MCF 10A (cell line): ENCODE data around the gene PRPF8. TPM values are rescaled to one million over a fixed set of nuclear protein-coding genes. Genes with fewer than 3 reads are reported as not detected.

Experiments
- BruUV-seq: library from RNA; stranded (reverse); fragments of 400-500 nt; replicated peaks from 2 replicates; lab custom pipeline; 2021; lab: Mats Ljungman, UMichigan
- CTCF ChIA-PET: fragments of 300-600 bp; sonication (Branson Sonifier 250); formaldehyde crosslinking; extraction: SDS; loops from one replicate; lab custom pipeline; 2021; ENCODE audit warnings: antibody characterized with exemption, inconsistent platforms; lab: Yijun Ruan, JAX
- POLR2A ChIA-PET: fragments of 300-600, 350-650 bp; sonication (Branson Sonifier 250); formaldehyde crosslinking; extraction: SDS; loops from one replicate; lab custom pipeline; 2020; ENCODE audit warnings: antibody characterized with exemption, inconsistent platforms; lab: Yijun Ruan, JAX
- DNase-seq: peaks from one replicate; pipeline ENCODE4 v3.0.0-alpha.2; 2018; ENCODE audit not compliant: unreplicated experiment
- H3K27ac Mint-ChIP-seq: one replicate; pipeline ENCODE4 v1.8.0; 2022; ENCODE audit warnings: mild to moderate bottlenecking, low read depth, mixed read lengths; ENCODE audit not compliant: unreplicated experiment
- H3K27me3 Mint-ChIP-seq: one replicate; pipeline ENCODE4 v1.8.0; 2022; ENCODE audit warnings: mixed read lengths; ENCODE audit not compliant: insufficient read depth, unreplicated experiment
- H3K36me3 Mint-ChIP-seq: one replicate; pipeline ENCODE4 v1.8.0; 2022; ENCODE audit warnings: mild to moderate bottlenecking, moderate library complexity, mixed read lengths; ENCODE audit not compliant: insufficient read depth, unreplicated experiment
- H3K4me1 Mint-ChIP-seq: one replicate; pipeline ENCODE4 v1.8.0; 2022; ENCODE audit warnings: mixed read lengths; ENCODE audit not compliant: insufficient read depth, unreplicated experiment
- H3K4me3 Mint-ChIP-seq: one replicate; pipeline ENCODE4 v1.8.0; 2022; ENCODE audit warnings: mild to moderate bottlenecking, moderate library complexity, mixed read lengths; ENCODE audit not compliant: unreplicated experiment
- H3K9me3 Mint-ChIP-seq: one replicate; pipeline ENCODE4 v1.8.0; 2022; ENCODE audit warnings: mixed read lengths; ENCODE audit not compliant: unreplicated experiment
- intact Hi-C: fragments of 100-400 bp; cut with micrococcal nuclease; formaldehyde crosslinking; loops from 2 replicates; pipeline ENCODE4 v1.14.1; 2022
- total RNA-seq: library from RNA; stranded (reverse); gene quantifications from 2 replicates; pipeline ENCODE4 v1.2.3, GENCODE V29; 2022
- TF ChIP-seq, protein P1 (sequence below): fragments of 200-600 bp; IDR thresholded peaks from one replicate; pipeline ENCODE4 v1.8.0; 2022; ENCODE audit warnings: antibody characterized with exemption, mild to moderate bottlenecking; ENCODE audit not compliant: unreplicated experiment

Gene PRPF8
- total RNA-seq, 1 experiment from 2014 or later, result 261 TPM

GRCh38 chr17:1627982-1628855 is 56.4 kb downstream of the PRPF8 start, which contains the start of gene SLC43A2:
SLC43A2 (minus strand) TSS chr17:1628834; CDS start chr17:1627874, 960 bp downstream.
- DNase-seq, result peak; percentile 70
- no peaks in the 10 kb centered on the region for H3K9me3 Mint-ChIP-seq
- intact Hi-C loops, result loop anchor here (1.0 to 5.0 kb wide), 2 partner anchors 36 to 51 kb away; no protein-coding TSS in a partner anchor

GRCh38 chr17:1627182-1627981 is 57.3 kb downstream of the PRPF8 start:
- Mint-ChIP-seq H3K4me1 (peaks cover 24% of the 10 kb centered on the region), H3K36me3 (peaks cover 24% of the 10 kb centered on the region), H3K9me3 (no peaks in the 10 kb centered on the region), H3K27ac (no peak overlapping the region), H3K4me3 (peak overlapping the region; percentile 95), H3K27me3 (no peaks in the 10 kb centered on the region)
- POLR2A ChIA-PET, result interaction anchor here (0.6 to 7.0 kb wide), 9 partner anchors 10 to 1007 kb away, joined by 3 to 58 read pairs (median 3); partner anchors contain the start of gene RILP
- CTCF ChIA-PET, result interaction anchor here (1.0 to 5.1 kb wide), 3 partner anchors 22 to 53 kb away, joined by 4 to 79 read pairs (median 13); partner anchors contain the start of gene RILP
- no TSS peak for BruUV-seq
- TF ChIP-seq, protein P1, sequence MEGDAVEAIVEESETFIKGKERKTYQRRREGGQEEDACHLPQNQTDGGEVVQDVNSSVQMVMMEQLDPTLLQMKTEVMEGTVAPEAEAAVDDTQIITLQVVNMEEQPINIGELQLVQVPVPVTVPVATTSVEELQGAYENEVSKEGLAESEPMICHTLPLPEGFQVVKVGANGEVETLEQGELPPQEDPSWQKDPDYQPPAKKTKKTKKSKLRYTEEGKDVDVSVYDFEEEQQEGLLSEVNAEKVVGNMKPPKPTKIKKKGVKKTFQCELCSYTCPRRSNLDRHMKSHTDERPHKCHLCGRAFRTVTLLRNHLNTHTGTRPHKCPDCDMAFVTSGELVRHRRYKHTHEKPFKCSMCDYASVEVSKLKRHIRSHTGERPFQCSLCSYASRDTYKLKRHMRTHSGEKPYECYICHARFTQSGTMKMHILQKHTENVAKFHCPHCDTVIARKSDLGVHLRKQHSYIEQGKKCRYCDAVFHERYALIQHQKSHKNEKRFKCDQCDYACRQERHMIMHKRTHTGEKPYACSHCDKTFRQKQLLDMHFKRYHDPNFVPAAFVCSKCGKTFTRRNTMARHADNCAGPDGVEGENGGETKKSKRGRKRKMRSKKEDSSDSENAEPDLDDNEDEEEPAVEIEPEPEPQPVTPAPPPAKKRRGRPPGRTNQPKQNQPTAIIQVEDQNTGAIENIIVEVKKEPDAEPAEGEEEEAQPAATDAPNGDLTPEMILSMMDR, result no peak
- no peak for DNase-seq
- intact Hi-C loops, result loop anchor here (5.0 kb wide), 1 partner anchor 35 kb away; no protein-coding TSS in a partner anchor

More at GRCh38 chr17:1627982-1628855, 56.4 kb downstream of the PRPF8 start, which contains the start of gene SLC43A2:
- peaks cover 24% of the 10 kb centered on the region for H3K36me3 Mint-ChIP-seq
- TF ChIP-seq, protein P1, result no peak
- peaks cover 24% of the 10 kb centered on the region for H3K4me1 Mint-ChIP-seq
- no peaks in the 10 kb centered on the region for H3K27me3 Mint-ChIP-seq
- peak within 1 kb of the TSS; percentile 77 for H3K27ac Mint-ChIP-seq
- BruUV-seq, result no TSS peak
- POLR2A ChIA-PET, result interaction anchor here (0.6 to 7.0 kb wide), 10 partner anchors 22 to 1007 kb away, joined by 3 to 58 read pairs (median 3); partner anchors contain the start of genes PITPNA and RILP
- peak within 1 kb of the TSS; percentile 95 for H3K4me3 Mint-ChIP-seq
- CTCF ChIA-PET, result interaction anchor here (0.5 to 5.1 kb wide), 4 partner anchors 20 to 82 kb away, joined by 3 to 79 read pairs (median 4); partner anchors contain the start of gene RILP

GRCh38 chr17:1626333-1626732 is 58.3 kb downstream of the PRPF8 start:
- BruUV-seq, result no TSS peak
- Mint-ChIP-seq H3K27ac (no peak overlapping the region), H3K4me3 (peak overlapping the region; percentile 59), H3K36me3 (peaks cover 24% of the 10 kb centered on the region), H3K4me1 (peaks cover 18% of the 10 kb centered on the region), H3K9me3 (no peaks in the 10 kb centered on the region), H3K27me3 (no peaks in the 10 kb centered on the region)
- no peak for DNase-seq
- TF ChIP-seq, protein P1, result no peak
- POLR2A ChIA-PET, result interaction anchor here (0.5 to 7.0 kb wide), 11 partner anchors 11 to 230 kb away, joined by 3 to 58 read pairs (median 4); partner anchors contain the start of genes PITPNA and RILP
- CTCF ChIA-PET, result interaction anchor here (0.7 to 2.7 kb wide), 3 partner anchors 11 to 52 kb away, joined by 3 to 13 read pairs (median 4); no protein-coding TSS in a partner anchor
- intact Hi-C loops, result loop anchor here (5.0 kb wide), 1 partner anchor 34 kb away; no protein-coding TSS in a partner anchor
